Prostate gland (tissue), 2 donors: ENCODE measurements around the gene PPWD1.

Experiments used
- CTCF ChIP-seq, 4 experiments: fragments of 200-600 bp in 2 of 4; fragments of 450-650 bp in 2 of 4; sonication (generic) in 2 of 4; IDR thresholded peaks; 1 replicate in 3 of 4; 2 replicates in 1 of 4; pipeline ENCODE4 v1.5.1; 2016 to 2019; ENCODE audit warnings: antibody characterized with exemption in 4 of 4, mild to moderate bottlenecking in 2 of 4, moderate library complexity in 2 of 4
- POLR2A ChIP-seq: fragments of 450-650 bp; IDR thresholded peaks from one replicate; pipeline ENCODE4 v1.6.1; 2016; ENCODE audit warnings: antibody characterized with exemption, mild to moderate bottlenecking
- POLR2AphosphoS5 ChIP-seq: sonication (generic); formaldehyde crosslinking; IDR thresholded peaks from one replicate; pipeline ENCODE4 v1.6.1; 2017; ENCODE audit warnings: antibody characterized with exemption

GRCh38 chr5:65620021-65620420 is 56.9 kb downstream of the PPWD1 start:
- TF ChIP-seq POLR2A (no peak), CTCF (IDR thresholded peaks at IDR 0.05) (no peak), POLR2AphosphoS5 (no peak)
